K562 (cell line): ENCODE data around the gene RNF224. TPM values are rescaled to one million over a fixed set of nuclear protein-coding genes. Genes with fewer than 3 reads are reported as not detected.

ENCODE experiments used
- EP400 ChIP-seq: fragments of 450-650 bp; IDR thresholded peaks from 2 replicates; pipeline ENCODE4 v1.6.1; 2017; ENCODE audit warnings: antibody characterized with exemption, mild to moderate bottlenecking, moderate library complexity
- ESRRA ChIP-seq: fragments of 450-650 bp; IDR thresholded peaks from 2 replicates; pipeline ENCODE4 v1.6.1; 2014; ENCODE audit warnings: low read depth, mild to moderate bottlenecking, moderate library complexity, borderline replicate concordance
- NCOA1 ChIP-seq: fragments of 450-650 bp; IDR thresholded peaks from 2 replicates; pipeline ENCODE4 v1.6.1; 2016; ENCODE audit warnings: low read depth
- POLR2AphosphoS5 ChIP-seq: IDR thresholded peaks from 2 replicates; pipeline ENCODE4 v1.6.1; 2011; ENCODE audit warnings: mild to moderate bottlenecking, low read depth, low read length, moderate library complexity; ENCODE audit not compliant: control insufficient read depth, insufficient read depth
- TAF9B ChIP-seq: fragments of 450-650 bp; IDR thresholded peaks from 2 replicates; pipeline ENCODE4 v1.6.1; 2018; ENCODE audit warnings: mild to moderate bottlenecking; ENCODE audit not compliant: partially characterized antibody
- ZNF124 ChIP-seq: sonication (generic); formaldehyde crosslinking; IDR thresholded peaks from 2 replicates; pipeline ENCODE4 v1.8.1; 2022; ENCODE audit warnings: missing genetic modification reagents
- ZNF766 ChIP-seq: fragments of 200-800 bp; sonication (Bioruptor generic); conservative IDR thresholded peaks from 2 replicates; pipeline ENCODE4 v1.6.1; 2016; ENCODE audit warnings: missing genetic modification characterization, missing compliant biosample characterization
- polyA plus RNA-seq, 8 experiments: library from polyadenylated mRNA; depleted of rRNA in 4 of 8; stranded (reverse) in 5 of 8; unstranded in 3 of 8; fragments of >200 nt; fragmentation: Nextera tagmentation in 2 of 8; fragmentation: Illumina TruSeq in 1 of 8; extraction: Ambion mirVana in 2 of 8; extraction: Trizol in 1 of 8; gene quantifications; 2 replicates each; pipeline versions ENCODE4 v1.2.1 to v1.2.3, GENCODE V29; 2011 to 2014; ENCODE audit warnings: inconsistent platforms in 1 of 8, missing spikeins in 1 of 8
- total RNA-seq, 7 experiments: library from RNA; depleted of rRNA in 6 of 7; stranded (reverse); fragments of >200 nt in 6 of 7; fragmentation: Illumina TruSeq in 2 of 7; extraction: Trizol in 2 of 7; gene quantifications; 2 replicates each; pipeline versions ENCODE4 v1.2.1 to v1.2.3, GENCODE V29; 2011 to 2021; ENCODE audit warnings: low replicate concordance in 1 of 7
- TF ChIP-seq, protein P1 (sequence below): fragments of 250-450 bp; sonication (Bioruptor Pico); IDR thresholded peaks from 2 replicates; pipeline ENCODE4 v1.9.0; 2021; ENCODE audit warnings: mild to moderate bottlenecking, inconsistent platforms
- TF ChIP-seq, protein P2 (sequence below): sonication (generic); formaldehyde crosslinking; IDR thresholded peaks from 2 replicates; pipeline ENCODE4 v1.8.0; 2022; ENCODE audit warnings: mild to moderate bottlenecking, missing genetic modification reagents
- TF ChIP-seq, protein P3 (sequence below), 2 experiments: fragments of 450-650 bp in 1 of 2; sonication (generic) in 1 of 2; formaldehyde crosslinking in 1 of 2; IDR thresholded peaks; 2 replicates each; pipeline versions ENCODE4 v1.7.1 to v1.9.0; 2016 to 2022; ENCODE audit warnings: inconsistent platforms in 1 of 2, mild to moderate bottlenecking in 1 of 2, missing genetic modification reagents in 1 of 2

RNF224 gene
- total and polyA plus RNA-seq, 9 of the 15 experiments (the other 6 are each of a cell fraction or from before 2014, with no cell fraction given) = not detected

DNA sequence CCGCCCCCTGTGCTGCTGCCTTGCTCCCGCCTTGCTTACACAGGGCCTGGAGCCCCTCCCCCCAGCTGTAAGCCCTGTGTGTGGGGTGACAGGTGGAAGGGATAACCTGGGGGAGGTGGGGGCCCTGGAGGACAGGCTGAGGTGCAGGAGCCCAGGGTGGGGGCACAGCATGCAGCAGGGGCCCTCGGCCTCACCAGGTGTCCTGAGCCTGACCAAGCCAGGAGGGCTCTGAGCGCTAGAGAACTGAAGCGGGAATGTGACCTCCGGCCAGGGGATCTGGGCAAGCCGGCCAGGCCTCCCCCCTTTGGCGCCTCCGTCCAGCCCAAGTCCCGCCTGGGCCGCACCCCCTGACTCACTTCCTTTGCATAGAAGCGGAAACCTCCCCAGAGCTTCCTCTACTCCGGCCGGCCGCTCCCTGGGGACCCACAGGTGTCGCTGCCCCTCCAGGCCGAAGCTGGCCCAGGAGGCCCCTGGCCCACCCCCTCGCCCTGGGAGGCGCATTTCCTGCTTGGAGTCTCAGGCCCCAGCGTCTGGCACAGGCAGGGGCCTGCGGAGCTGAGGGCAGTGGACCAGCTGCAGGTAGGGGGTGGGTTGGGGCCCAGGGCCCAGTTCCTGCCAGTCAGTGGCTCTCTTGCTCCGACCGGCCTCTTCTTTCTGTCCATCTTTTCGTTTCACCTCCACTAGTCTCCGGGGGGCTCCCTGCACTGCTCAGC is 50.2 kb downstream of the RNF224 start, which contains the start of gene TOR4A (continued):
- TF ChIP-seq, protein P1, sequence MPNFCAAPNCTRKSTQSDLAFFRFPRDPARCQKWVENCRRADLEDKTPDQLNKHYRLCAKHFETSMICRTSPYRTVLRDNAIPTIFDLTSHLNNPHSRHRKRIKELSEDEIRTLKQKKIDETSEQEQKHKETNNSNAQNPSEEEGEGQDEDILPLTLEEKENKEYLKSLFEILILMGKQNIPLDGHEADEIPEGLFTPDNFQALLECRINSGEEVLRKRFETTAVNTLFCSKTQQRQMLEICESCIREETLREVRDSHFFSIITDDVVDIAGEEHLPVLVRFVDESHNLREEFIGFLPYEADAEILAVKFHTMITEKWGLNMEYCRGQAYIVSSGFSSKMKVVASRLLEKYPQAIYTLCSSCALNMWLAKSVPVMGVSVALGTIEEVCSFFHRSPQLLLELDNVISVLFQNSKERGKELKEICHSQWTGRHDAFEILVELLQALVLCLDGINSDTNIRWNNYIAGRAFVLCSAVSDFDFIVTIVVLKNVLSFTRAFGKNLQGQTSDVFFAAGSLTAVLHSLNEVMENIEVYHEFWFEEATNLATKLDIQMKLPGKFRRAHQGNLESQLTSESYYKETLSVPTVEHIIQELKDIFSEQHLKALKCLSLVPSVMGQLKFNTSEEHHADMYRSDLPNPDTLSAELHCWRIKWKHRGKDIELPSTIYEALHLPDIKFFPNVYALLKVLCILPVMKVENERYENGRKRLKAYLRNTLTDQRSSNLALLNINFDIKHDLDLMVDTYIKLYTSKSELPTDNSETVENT (CRISPR knock-in tag) = peak; percentile 41; the same call in 1 of the 2 replicates
- TF ChIP-seq, protein P2, sequence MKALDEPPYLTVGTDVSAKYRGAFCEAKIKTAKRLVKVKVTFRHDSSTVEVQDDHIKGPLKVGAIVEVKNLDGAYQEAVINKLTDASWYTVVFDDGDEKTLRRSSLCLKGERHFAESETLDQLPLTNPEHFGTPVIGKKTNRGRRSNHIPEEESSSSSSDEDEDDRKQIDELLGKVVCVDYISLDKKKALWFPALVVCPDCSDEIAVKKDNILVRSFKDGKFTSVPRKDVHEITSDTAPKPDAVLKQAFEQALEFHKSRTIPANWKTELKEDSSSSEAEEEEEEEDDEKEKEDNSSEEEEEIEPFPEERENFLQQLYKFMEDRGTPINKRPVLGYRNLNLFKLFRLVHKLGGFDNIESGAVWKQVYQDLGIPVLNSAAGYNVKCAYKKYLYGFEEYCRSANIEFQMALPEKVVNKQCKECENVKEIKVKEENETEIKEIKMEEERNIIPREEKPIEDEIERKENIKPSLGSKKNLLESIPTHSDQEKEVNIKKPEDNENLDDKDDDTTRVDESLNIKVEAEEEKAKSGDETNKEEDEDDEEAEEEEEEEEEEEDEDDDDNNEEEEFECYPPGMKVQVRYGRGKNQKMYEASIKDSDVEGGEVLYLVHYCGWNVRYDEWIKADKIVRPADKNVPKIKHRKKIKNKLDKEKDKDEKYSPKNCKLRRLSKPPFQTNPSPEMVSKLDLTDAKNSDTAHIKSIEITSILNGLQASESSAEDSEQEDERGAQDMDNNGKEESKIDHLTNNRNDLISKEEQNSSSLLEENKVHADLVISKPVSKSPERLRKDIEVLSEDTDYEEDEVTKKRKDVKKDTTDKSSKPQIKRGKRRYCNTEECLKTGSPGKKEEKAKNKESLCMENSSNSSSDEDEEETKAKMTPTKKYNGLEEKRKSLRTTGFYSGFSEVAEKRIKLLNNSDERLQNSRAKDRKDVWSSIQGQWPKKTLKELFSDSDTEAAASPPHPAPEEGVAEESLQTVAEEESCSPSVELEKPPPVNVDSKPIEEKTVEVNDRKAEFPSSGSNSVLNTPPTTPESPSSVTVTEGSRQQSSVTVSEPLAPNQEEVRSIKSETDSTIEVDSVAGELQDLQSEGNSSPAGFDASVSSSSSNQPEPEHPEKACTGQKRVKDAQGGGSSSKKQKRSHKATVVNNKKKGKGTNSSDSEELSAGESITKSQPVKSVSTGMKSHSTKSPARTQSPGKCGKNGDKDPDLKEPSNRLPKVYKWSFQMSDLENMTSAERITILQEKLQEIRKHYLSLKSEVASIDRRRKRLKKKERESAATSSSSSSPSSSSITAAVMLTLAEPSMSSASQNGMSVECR (CRISPR knock-in tag) = peak; percentile 70
- TF ChIP-seq TAF9B (peak; percentile 71), NCOA1 (peak; percentile 48; the same call in 1 of the 2 replicates), POLR2AphosphoS5 (peak; percentile 47; the same call in 1 of the 2 replicates), ZNF124 (CRISPR knock-in tag) (no peak), ZNF766 (CRISPR knock-in tag) (no peak; the same call in 1 of the 2 replicates), EP400 (peak; percentile 88), ESRRA (peak; percentile 44; the same call in 1 of the 2 replicates)
- TF ChIP-seq, protein P3, sequence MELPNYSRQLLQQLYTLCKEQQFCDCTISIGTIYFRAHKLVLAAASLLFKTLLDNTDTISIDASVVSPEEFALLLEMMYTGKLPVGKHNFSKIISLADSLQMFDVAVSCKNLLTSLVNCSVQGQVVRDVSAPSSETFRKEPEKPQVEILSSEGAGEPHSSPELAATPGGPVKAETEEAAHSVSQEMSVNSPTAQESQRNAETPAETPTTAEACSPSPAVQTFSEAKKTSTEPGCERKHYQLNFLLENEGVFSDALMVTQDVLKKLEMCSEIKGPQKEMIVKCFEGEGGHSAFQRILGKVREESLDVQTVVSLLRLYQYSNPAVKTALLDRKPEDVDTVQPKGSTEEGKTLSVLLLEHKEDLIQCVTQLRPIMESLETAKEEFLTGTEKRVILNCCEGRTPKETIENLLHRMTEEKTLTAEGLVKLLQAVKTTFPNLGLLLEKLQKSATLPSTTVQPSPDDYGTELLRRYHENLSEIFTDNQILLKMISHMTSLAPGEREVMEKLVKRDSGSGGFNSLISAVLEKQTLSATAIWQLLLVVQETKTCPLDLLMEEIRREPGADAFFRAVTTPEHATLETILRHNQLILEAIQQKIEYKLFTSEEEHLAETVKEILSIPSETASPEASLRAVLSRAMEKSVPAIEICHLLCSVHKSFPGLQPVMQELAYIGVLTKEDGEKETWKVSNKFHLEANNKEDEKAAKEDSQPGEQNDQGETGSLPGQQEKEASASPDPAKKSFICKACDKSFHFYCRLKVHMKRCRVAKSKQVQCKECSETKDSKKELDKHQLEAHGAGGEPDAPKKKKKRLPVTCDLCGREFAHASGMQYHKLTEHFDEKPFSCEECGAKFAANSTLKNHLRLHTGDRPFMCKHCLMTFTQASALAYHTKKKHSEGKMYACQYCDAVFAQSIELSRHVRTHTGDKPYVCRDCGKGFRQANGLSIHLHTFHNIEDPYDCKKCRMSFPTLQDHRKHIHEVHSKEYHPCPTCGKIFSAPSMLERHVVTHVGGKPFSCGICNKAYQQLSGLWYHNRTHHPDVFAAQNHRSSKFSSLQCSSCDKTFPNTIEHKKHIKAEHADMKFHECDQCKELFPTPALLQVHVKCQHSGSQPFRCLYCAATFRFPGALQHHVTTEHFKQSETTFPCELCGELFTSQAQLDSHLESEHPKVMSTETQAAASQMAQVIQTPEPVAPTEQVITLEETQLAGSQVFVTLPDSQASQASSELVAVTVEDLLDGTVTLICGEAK (IDR thresholded peaks at IDR 0.05) = peak; percentile 87
- TF ChIP-seq, protein P3 (CRISPR knock-in tag; IDR thresholded peaks at IDR 0.05) = no peak
